MM.1S (cell line): ENCODE results near the gene SEPTIN2.

Experiments
- DNase-seq: peaks from one replicate; pipeline ENCODE4 v3.0.0-alpha.2; 2015
- H2AFZ ChIP-seq: fragments of 300-600 bp; sonication (generic); 2 replicates; pipeline ENCODE4 v1.6.0; 2016; ENCODE audit warnings: antibody characterized with exemption, low read length
- H3F3A ChIP-seq: fragments of 300-600 bp; sonication (generic); 2 replicates; pipeline ENCODE4 v1.6.1; 2016; ENCODE audit warnings: mild to moderate bottlenecking, antibody characterized with exemption, low read length, moderate library complexity, mixed read lengths; ENCODE audit not compliant: insufficient read depth
- H3K27ac ChIP-seq: fragments of 300-600 bp; sonication (generic); 2 replicates; pipeline ENCODE4 v1.5.1; 2016; ENCODE audit warnings: mild to moderate bottlenecking, low read length
- H3K27me3 ChIP-seq: fragments of 300-600 bp; sonication (generic); replicated peaks from 2 replicates; pipeline ENCODE4 v1.6.0; 2016; ENCODE audit warnings: low read length; ENCODE audit not compliant: insufficient read depth
- H3K36me3 ChIP-seq: fragments of 300-600 bp; sonication (generic); replicated peaks from 2 replicates; pipeline ENCODE4 v1.6.1; 2016; ENCODE audit warnings: mild to moderate bottlenecking, low read length, mixed read lengths; ENCODE audit not compliant: insufficient read depth
- H3K4me1 ChIP-seq: fragments of 300-600 bp; sonication (generic); 2 replicates; pipeline ENCODE4 v1.6.1; 2016; ENCODE audit warnings: low read length, mixed read lengths
- H3K4me2 ChIP-seq: fragments of 300-600 bp; sonication (generic); 2 replicates; pipeline ENCODE4 v1.6.0; 2016; ENCODE audit warnings: low read depth, low read length
- H3K4me3 ChIP-seq: fragments of 300-600 bp; sonication (generic); 2 replicates; pipeline ENCODE4 v1.5.1; 2016; ENCODE audit warnings: low read length, mixed read lengths
- H3K79me2 ChIP-seq: fragments of 300-600 bp; sonication (generic); 2 replicates; pipeline ENCODE4 v1.6.1; 2016; ENCODE audit warnings: mixed run types, low read length, mixed read lengths
- H3K9ac ChIP-seq: fragments of 300-600 bp; sonication (generic); 2 replicates; pipeline ENCODE4 v1.6.1; 2016; ENCODE audit warnings: low read length, mixed read lengths
- H3K9me2 ChIP-seq: fragments of 300-600 bp; sonication (generic); replicated peaks from 2 replicates; pipeline ENCODE4 v1.6.1; 2016; ENCODE audit warnings: mild to moderate bottlenecking, low read length, mixed read lengths; ENCODE audit not compliant: insufficient read depth
- H3K9me3 ChIP-seq: fragments of 300-600 bp; sonication (generic); replicated peaks from 2 replicates; pipeline ENCODE4 v1.6.1; 2016; ENCODE audit warnings: mild to moderate bottlenecking, low read length, mixed read lengths; ENCODE audit not compliant: insufficient read depth
- H4K20me1 ChIP-seq: fragments of 300-600 bp; sonication (generic); 2 replicates; pipeline ENCODE4 v1.6.1; 2016; ENCODE audit warnings: mild to moderate bottlenecking, low read length, moderate library complexity, mixed read lengths; ENCODE audit not compliant: insufficient read depth
- CTCF ChIP-seq: fragments of 300-600 bp; sonication (generic); IDR thresholded peaks from 2 replicates; pipeline ENCODE4 v1.5.1; 2016; ENCODE audit warnings: antibody characterized with exemption, low read length, mixed read lengths
- EZH2 ChIP-seq: fragments of 300-600 bp; sonication (generic); optimal IDR thresholded peaks from 2 replicates; pipeline ENCODE3; 2017; ENCODE audit warnings: low read depth, mild to moderate bottlenecking, antibody characterized with exemption, low read length, mixed read lengths
- EZH2phosphoT487 ChIP-seq: fragments of 300-600 bp; sonication (generic); IDR thresholded peaks from 2 replicates; pipeline ENCODE4 v1.6.1; 2018; ENCODE audit warnings: antibody characterized with exemption, low read length

SEPTIN2 gene

GRCh38 chr2:241399941-241400922 is 84.5 kb downstream of the SEPTIN2 start:
- Histone ChIP-seq H4K20me1 (0 out of 2 replicates have a peak, but pooled peaks cover 5% of the 10 kb centered on the region), H3K79me2 (peaks cover 27% of the 10 kb centered on the region), H2AFZ (no peak overlapping the region), H3K9me3 (no peaks in the 10 kb centered on the region), H3K4me1 (no peaks in the 10 kb centered on the region), H3F3A (no peaks in the 10 kb centered on the region), H3K4me3 (no peak overlapping the region), H3K9me2 (no peaks in the 10 kb centered on the region), H3K36me3 (no peaks in the 10 kb centered on the region), H3K4me2 (no peak overlapping the region), H3K27me3 (no peaks in the 10 kb centered on the region), H3K27ac (no peak overlapping the region), H3K9ac (no peak overlapping the region)
- DNase-seq: no peak
- TF ChIP-seq EZH2: no peak
- no peak for TF ChIP-seq CTCF
- TF ChIP-seq EZH2phosphoT487: no peak
